ENCODE results near the gene ABHD14A. TPM values are rescaled to one million over a fixed set of nuclear protein-coding genes. Genes with fewer than 3 reads are reported as not detected.
A peak's percentile ranks its signal among the peaks of the same experiment; 100 is the strongest.

ABHD14A gene
- total and polyA plus RNA-seq, 2 of the 13 experiments (the other 11 are each of a cell fraction or from before 2014, with no cell fraction given): 29.5 to 46.9 TPM

DNA sequence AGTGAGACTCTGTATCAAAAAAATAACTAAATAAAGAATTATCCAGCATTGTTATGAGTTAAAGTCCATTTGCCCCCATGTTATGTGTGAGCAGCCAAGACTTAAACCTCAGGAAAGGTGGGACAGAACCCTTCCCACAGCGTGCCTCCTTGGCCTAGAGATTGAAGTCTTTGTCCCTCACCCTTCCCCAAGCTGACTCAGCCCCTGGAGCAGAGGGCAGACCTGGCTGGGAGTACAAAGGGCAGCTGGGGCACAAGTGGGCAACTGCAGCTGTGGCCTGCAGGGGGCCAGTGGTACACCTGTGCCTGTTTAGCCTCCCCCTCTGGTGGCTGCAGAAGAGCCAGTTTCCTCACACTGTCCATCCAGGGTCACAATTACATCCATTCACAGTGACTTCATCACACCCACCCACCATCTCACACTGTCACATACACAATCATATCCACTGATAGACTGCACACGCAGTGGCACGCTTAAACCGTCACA, 7.5 kb downstream of the ABHD14A start (continued):
- TF ChIP-seq, protein P1, sequence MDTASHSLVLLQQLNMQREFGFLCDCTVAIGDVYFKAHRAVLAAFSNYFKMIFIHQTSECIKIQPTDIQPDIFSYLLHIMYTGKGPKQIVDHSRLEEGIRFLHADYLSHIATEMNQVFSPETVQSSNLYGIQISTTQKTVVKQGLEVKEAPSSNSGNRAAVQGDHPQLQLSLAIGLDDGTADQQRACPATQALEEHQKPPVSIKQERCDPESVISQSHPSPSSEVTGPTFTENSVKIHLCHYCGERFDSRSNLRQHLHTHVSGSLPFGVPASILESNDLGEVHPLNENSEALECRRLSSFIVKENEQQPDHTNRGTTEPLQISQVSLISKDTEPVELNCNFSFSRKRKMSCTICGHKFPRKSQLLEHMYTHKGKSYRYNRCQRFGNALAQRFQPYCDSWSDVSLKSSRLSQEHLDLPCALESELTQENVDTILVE (CRISPR knock-in tag; IDR thresholded peaks at IDR 0.05): peak; percentile 63; the same call in 1 of the 2 replicates
- TF ChIP-seq TOE1 (CRISPR knock-in tag; IDR thresholded peaks at IDR 0.05) (no peak), CBX2 (IDR thresholded peaks at IDR 0.05; ENCODE audit: low read depth, low read length) (no peak), CBX2 (CRISPR knock-in tag; IDR thresholded peaks at IDR 0.05; ENCODE audit: low read depth) (no peak), ZNF629 (CRISPR knock-in tag; conservative IDR thresholded peaks at IDR 0.05) (peak; percentile 53; the same call in 1 of the 2 replicates), NONO (IDR thresholded peaks at IDR 0.05) (no peak), NONO (CRISPR knock-in tag; conservative IDR thresholded peaks at IDR 0.05) (peak; percentile 87; the same call in 1 of the 2 replicates), RFX5 (IDR thresholded peaks at IDR 0.05; ENCODE audit: low read depth, low read length) (no peak), ZNF510 (CRISPR knock-in tag; IDR thresholded peaks at IDR 0.05; ENCODE audit: low read depth) (peak; percentile 19; the same call in 1 of the 2 replicates), SMAD9 (CRISPR knock-in tag; IDR thresholded peaks at IDR 0.05) (no peak), HES4 (CRISPR knock-in tag; IDR thresholded peaks at IDR 0.05; ENCODE audit: borderline replicate concordance) (no peak), HNRNPL (IDR thresholded peaks at IDR 0.05; ENCODE audit: low read depth, low read length) (peak; percentile 96), RBM22 (optimal IDR thresholded peaks at IDR 0.05; ENCODE audit: low read length) (no peak), HOXA7 (CRISPR knock-in tag; IDR thresholded peaks at IDR 0.05) (no peak), POLR2AphosphoS2 (IDR thresholded peaks at IDR 0.05; ENCODE audit: low read depth, low read length) (no peak), ZIK1 (CRISPR knock-in tag; IDR thresholded peaks at IDR 0.05; ENCODE audit: borderline replicate concordance, low read depth) (no peak)
- TF ChIP-seq, protein P2, sequence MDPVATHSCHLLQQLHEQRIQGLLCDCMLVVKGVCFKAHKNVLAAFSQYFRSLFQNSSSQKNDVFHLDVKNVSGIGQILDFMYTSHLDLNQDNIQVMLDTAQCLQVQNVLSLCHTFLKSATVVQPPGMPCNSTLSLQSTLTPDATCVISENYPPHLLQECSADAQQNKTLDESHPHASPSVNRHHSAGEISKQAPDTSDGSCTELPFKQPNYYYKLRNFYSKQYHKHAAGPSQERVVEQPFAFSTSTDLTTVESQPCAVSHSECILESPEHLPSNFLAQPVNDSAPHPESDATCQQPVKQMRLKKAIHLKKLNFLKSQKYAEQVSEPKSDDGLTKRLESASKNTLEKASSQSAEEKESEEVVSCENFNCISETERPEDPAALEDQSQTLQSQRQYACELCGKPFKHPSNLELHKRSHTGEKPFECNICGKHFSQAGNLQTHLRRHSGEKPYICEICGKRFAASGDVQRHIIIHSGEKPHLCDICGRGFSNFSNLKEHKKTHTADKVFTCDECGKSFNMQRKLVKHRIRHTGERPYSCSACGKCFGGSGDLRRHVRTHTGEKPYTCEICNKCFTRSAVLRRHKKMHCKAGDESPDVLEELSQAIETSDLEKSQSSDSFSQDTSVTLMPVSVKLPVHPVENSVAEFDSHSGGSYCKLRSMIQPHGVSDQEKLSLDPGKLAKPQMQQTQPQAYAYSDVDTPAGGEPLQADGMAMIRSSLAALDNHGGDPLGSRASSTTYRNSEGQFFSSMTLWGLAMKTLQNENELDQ (CRISPR knock-in tag; IDR thresholded peaks at IDR 0.05; ENCODE audit: borderline replicate concordance): no peak
- TF ChIP-seq, protein P3, sequence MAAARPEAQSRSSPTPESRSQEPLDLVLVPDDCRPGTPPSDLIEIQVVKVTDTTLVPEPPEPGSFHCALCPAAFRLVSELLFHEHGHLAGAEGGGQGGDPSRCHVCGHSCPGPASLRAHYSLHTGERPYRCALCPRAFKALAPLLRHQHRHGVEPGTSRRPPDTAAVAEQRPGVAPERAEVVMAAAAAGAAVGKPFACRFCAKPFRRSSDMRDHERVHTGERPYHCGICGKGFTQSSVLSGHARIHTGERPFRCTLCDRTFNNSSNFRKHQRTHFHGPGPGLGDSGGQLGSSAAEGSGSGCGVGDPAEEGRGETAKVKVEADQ (CRISPR knock-in tag; IDR thresholded peaks at IDR 0.05; ENCODE audit: borderline replicate concordance): no peak
- TF ChIP-seq, protein P4, sequence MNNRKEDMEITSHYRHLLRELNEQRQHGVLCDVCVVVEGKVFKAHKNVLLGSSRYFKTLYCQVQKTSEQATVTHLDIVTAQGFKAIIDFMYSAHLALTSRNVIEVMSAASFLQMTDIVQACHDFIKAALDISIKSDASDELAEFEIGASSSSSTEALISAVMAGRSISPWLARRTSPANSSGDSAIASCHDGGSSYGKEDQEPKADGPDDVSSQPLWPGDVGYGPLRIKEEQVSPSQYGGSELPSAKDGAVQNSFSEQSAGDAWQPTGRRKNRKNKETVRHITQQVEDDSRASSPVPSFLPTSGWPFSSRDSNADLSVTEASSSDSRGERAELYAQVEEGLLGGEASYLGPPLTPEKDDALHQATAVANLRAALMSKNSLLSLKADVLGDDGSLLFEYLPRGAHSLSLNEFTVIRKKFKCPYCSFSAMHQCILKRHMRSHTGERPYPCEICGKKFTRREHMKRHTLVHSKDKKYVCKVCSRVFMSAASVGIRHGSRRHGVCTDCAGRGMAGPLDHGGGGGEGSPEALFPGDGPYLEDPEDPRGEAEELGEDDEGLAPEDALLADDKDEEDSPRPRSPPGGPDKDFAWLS (CRISPR knock-in tag; IDR thresholded peaks at IDR 0.05; ENCODE audit: borderline replicate concordance): peak; percentile 72; the same call in 1 of the 2 replicates
- TF ChIP-seq, protein P5, sequence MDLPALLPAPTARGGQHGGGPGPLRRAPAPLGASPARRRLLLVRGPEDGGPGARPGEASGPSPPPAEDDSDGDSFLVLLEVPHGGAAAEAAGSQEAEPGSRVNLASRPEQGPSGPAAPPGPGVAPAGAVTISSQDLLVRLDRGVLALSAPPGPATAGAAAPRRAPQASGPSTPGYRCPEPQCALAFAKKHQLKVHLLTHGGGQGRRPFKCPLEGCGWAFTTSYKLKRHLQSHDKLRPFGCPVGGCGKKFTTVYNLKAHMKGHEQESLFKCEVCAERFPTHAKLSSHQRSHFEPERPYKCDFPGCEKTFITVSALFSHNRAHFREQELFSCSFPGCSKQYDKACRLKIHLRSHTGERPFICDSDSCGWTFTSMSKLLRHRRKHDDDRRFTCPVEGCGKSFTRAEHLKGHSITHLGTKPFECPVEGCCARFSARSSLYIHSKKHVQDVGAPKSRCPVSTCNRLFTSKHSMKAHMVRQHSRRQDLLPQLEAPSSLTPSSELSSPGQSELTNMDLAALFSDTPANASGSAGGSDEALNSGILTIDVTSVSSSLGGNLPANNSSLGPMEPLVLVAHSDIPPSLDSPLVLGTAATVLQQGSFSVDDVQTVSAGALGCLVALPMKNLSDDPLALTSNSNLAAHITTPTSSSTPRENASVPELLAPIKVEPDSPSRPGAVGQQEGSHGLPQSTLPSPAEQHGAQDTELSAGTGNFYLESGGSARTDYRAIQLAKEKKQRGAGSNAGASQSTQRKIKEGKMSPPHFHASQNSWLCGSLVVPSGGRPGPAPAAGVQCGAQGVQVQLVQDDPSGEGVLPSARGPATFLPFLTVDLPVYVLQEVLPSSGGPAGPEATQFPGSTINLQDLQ (CRISPR knock-in tag; IDR thresholded peaks at IDR 0.05): no peak; the same call in 1 of the 2 replicates

All from HepG2 (cell line).